AG09319 (cell line): ENCODE measurements around the gene PRDX1.
"Not testable (repeated sequence)": the region's sequence is repeated elsewhere in the genome, so short reads cannot be mapped to it uniquely, and the experiment has no call there.

Experiments used
- DNase-seq: peaks from one replicate; pipeline ENCODE4 v3.0.0-alpha.2; 2010; ENCODE audit warnings: low read depth; ENCODE audit errors: extremely low read depth
- CTCF ChIP-seq: IDR thresholded peaks from 2 replicates; pipeline ENCODE4 v1.5.1; 2011; ENCODE audit warnings: low read depth, mild to moderate bottlenecking, inconsistent platforms, low read length, moderate library complexity

Gene PRDX1

GRCh38 chr1:45493116-45493697 lies 28.5 kb downstream of the PRDX1 start:
- DNase-seq = peak; percentile 23
- TF ChIP-seq CTCF = peak; percentile 52

- DNase-seq = no peak
- TF ChIP-seq CTCF = no peak
Measured at GRCh38 chr1:45492691-45493090, 29.0 kb downstream of the PRDX1 start.

GRCh38 chr1:45491487-45492260 lies 30.0 kb downstream of the PRDX1 start:
- TF ChIP-seq CTCF = no peak
- no peak for DNase-seq

GRCh38 chr1:45490626-45491486 lies 30.8 kb downstream of the PRDX1 start, which contains the start of gene TESK2:
Gene TESK2 (minus strand): TSS chr1:45491163. CDS start chr1:45457785, 33,378 bp downstream.
- DNase-seq = peak; percentile 96
- no peak for TF ChIP-seq CTCF

GRCh38 chr1:45490121-45490625 lies 31.5 kb downstream of the PRDX1 start:
- no peak for TF ChIP-seq CTCF
- no peak for DNase-seq

GRCh38 chr1:45489379-45489778 lies 32.3 kb downstream of the PRDX1 start:
- DNase-seq = not testable (repeated sequence)

- no peak for TF ChIP-seq CTCF
- no peak for DNase-seq
Measured at GRCh38 chr1:45488666-45489377, 32.9 kb downstream of the PRDX1 start.
